HG03175 (cell line): ENCODE data around the gene ZC3H12C.

Experiments used
- ATAC-seq: cut with Tn5 transposase; IDR thresholded peaks from one replicate; pipeline ENCODE4 v1.9.1; 2021; ENCODE audit warnings: mild to moderate bottlenecking, moderate library complexity; ENCODE audit not compliant: unreplicated experiment

ZC3H12C gene

GRCh38 chr11:110147962-110148709 lies 54.9 kb downstream of the ZC3H12C start:
- ATAC-seq, result no peak

DNA sequence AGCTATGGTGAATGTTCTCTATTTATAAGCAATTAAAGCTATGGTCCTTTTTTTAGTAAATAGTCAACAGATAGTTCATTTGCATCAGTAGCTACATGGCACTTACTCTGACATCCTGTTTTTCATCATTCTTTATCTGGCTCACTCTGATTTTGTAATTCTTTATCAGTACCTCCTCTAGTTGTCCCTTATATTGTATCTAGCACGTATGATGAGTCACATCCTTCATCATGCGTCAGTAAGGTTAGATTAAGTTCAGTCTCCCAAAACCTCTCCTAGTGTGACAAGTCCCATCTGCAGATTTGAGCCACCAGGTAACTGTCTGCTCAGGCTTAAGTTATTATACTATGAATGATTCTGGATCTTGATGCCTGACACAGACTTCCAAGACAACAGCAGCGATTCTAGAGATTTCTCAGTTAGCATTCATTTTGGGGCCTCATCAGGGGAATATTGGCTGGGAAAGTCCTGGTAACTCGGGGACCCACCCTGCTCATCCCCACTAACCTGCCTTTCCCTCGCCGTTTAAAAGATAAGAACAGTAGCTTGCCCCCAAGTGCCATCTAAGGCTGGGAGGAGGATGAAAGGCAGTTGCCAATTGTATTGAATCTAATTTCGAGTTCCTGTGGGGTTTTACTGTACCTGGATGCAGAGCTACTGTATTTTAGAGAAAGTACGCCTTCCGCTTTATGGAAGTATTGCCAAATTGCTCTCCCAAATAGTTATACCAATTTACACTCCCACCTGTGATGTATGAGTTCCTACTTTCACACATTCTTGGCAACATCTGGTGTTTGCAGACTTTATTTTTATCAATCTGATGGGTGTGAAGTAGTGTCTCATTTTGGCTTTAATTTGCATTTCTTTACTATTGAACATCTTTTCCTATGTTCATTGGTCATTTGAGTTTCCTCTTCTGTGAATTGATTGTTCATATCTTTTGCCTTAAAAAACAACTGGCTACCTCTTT lies 55.9 kb downstream of the ZC3H12C start:
- no peak for ATAC-seq

DNA sequence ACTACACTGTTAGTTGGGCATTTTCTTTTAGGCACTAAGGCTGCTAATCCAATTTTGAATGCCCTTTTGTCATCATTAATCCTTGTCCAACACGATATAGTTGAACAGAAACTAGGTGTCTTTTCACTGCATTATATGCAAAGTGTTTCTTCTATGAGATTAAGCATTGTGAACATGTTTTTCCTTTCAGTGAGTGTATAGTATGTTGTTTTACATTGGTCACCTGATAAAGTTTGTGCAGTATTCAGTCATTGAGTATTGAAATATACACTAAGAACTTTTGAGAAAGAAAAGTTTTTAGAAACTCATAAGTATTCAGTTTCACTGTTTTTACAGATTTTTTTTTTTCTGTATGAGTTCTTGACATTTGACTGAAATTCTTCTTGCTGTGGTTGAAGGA lies 59.0 kb downstream of the ZC3H12C start:
- no peak for ATAC-seq

DNA sequence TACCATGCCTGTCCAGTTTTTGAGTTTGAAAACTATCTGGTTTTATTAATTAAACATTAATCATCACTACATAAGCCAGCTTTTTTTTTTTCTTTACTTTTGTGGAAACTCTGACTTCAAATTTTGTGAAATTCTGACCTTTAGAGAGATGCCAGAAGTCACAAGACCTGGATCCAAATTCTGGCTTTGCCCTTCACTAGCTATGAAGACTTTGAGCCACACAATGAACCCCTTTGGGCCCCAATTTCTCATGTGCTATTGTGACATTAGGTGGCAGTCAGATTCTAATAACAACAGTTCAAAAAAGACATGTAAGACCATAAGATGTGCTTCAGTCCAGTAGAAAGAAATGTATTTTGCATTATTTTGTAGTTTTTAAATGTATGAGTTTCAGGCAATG lies 60.3 kb downstream of the ZC3H12C start:
- no peak for ATAC-seq

GRCh38 chr11:110156503-110156902 lies 63.3 kb downstream of the ZC3H12C start:
- ATAC-seq, result no peak

DNA sequence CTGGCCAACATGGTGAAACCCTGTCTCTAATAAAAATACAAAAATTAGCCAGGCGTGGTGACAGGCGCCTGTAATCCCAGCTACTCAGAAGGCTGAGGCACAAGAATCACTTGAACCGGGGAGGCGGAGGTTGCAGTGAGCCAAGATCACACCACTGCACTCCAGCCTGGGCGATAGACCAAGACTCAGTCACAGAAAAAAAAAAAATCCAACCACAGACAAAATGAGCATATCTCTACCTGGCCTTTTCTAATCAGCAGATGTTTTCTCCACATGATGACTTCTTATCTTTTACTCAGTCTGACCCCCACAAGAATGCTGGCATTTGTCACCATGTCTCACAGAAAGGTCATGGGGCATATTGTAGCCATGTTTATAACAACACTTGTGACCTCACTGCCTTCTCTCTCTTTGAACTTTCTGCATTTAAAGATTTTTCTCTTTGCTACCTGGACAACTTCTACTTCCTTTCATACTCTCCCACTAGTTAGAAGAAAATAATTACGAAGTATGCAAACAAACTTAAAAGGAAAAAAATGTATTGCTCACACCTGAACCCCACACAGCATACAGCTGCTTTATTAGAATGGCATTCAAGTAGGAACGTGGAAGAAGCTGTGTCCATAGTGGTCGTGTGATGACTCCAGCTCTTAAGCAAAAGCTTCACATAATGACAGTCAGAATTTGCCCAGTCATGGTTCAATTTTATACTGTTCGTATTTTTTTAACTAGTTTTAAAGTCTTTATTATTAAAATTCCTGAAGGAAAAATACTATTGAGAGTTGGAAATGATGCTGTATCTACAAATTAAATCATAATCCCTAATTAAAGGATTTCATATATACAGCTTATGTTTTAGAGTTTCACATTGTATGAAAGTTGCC lies 65.4 kb downstream of the ZC3H12C start:
- no peak for ATAC-seq

GRCh38 chr11:110159476-110159875 lies 66.3 kb downstream of the ZC3H12C start:
- ATAC-seq, result no peak

DNA sequence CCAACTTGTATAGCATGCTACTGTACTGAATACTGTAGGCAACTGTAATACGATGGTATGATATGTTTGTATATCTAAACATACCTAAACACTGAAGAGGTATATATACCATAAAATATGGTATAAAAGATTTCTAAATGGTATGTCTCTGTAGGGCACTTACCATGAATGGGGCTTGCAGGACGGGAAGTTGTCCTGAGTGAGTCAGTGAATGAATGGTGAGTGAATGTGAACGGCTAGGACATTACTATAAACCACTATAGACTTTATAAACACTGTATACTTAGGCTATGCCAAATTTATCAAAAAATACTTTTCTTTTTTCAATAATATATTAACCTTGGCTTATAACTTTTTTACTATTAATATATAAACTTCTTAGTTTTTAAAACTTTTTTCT lies 66.8 kb downstream of the ZC3H12C start:
- ATAC-seq, result no peak

DNA sequence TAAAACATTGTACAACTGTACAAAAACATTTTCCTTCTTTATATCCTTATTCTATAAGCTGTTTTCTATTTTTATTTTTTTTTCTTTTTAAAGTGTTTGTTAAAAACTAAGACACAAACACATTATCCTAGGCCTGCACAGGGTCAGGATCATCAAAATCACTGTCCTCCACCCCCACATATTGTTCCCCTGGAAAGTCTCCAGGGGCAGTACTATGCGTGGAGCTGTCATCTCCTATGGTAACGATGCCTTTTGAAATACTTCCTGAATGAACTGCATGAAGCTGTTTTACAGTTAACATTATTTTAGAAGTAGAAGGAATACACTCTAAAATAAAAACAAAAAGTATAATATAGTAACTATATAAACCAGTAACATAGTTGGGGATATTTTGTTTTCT lies 67.2 kb downstream of the ZC3H12C start:
- ATAC-seq, result no peak

GRCh38 chr11:110161061-110161460 lies 67.9 kb downstream of the ZC3H12C start:
- no peak for ATAC-seq

DNA sequence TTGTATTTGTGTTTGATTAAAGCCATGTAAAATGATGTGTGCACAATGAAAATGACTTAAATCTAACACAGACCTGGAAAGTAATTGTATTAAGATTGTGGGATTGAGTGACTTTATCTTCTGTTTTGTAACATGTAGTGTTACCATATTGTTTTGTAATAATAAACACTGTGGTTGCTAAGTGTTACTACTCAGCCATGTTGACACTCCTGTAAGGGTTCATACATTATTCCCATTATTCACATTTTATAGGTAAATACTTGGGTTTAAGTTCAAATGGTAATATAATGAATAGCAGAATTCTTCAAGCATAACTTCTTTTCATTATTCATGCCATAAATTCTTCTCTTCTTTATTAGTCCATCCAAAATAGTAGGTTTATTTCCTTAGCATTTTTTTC lies 69.0 kb downstream of the ZC3H12C start:
- no peak for ATAC-seq

GRCh38 chr11:110165039-110165925 lies 72.1 kb downstream of the ZC3H12C start:
- ATAC-seq, result no peak

GRCh38 chr11:110168033-110168803 lies 75.0 kb downstream of the ZC3H12C start:
- ATAC-seq, result no peak

DNA sequence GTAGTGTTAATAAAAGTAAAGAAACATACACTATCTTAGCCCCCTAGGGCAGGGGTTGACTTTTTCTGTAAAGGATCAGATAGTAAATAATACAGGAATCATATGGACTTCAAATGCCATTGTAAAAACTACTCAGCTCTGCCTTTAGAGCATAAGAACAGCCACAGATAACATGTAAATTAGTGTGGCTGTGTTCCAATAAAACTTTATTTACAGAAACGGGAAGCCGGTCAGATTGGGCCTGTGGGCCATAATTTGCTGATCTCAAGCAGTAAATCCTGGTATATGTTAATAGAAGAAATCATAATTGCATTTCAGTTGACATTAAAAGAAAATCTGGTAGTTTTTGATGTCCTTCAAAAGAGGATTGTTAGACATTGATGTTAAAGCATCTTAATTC lies 76.5 kb downstream of the ZC3H12C start:
- ATAC-seq, result no peak

GRCh38 chr11:110172468-110173065 lies 79.4 kb downstream of the ZC3H12C start:
- no peak for ATAC-seq

GRCh38 chr11:110173811-110174644 lies 80.8 kb downstream of the ZC3H12C start:
- ATAC-seq, result peak; percentile 71

GRCh38 chr11:110174645-110175310 lies 81.6 kb downstream of the ZC3H12C start:
- no peak for ATAC-seq
